ENCODE data around the gene MRPL44.
A peak's percentile ranks its signal among the peaks of the same experiment; 100 is the strongest.

The MRPL44 gene

GRCh38 chr2:223957092-223957851 lies at the start of gene MRPL44:
TSS of gene MRPL44 (plus strand) at chr2:223957463. CDS start at chr2:223957473, 10 bp downstream.
- DNase-seq, result peak; percentile 82

GRCh38 chr2:223908304-223908998 lies 48.8 kb upstream of the MRPL44 start:
- DNase-seq, result no peak

- DNase-seq, result no peak
Measured at GRCh38 chr2:223909001-223909741, 48.1 kb upstream of the MRPL44 start.

DNA sequence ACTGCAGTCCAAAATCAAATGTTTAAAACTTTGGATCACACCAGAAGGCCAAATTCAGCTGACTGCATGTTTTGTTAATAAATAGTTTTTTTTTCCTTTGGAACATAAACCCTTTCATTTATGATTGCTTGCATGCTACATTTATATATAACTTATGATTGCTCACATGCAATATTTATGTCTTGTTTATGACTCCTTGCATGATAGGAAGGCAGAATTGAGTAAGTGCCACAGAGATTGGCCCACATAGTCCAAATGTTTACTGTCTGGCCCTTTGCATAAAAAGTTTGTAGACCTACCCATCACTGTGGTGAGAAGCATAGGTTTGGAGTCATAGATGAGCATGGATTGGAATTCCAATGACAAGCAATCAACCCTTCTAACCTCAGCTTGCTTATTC lies 42.9 kb upstream of the MRPL44 start:
- DNase-seq, result no peak

GRCh38 chr2:223915071-223915470 lies 42.2 kb upstream of the MRPL44 start:
- no peak for DNase-seq

GRCh38 chr2:223916181-223916920 lies 40.9 kb upstream of the MRPL44 start:
- no peak for DNase-seq

DNA sequence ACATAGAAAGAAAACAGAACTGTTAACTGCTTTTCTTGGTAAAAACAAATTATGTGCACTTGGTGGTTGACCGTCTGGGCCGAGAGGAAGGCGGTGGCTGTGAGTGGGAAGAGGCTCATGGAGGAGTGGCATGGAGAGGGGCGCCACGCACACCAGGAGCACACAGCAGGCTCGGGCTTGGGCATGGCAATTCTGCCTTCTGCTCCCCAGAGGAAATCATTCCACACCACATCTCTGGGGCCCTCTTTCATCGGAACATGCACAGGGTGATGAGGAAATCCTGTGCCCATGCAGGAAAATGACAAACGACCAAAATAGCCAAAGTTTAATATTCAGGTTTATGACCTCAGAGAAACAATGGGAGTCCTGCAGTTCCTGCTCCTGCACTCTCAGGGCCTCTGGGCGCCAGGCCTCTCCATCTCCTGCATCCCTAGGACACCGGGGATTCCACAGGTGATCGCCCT lies 38.6 kb upstream of the MRPL44 start:
- no peak for DNase-seq

- no peak for DNase-seq
Measured at GRCh38 chr2:223920109-223920508, 37.2 kb upstream of the MRPL44 start.

GRCh38 chr2:223921204-223921603 lies 36.1 kb upstream of the MRPL44 start:
- no peak for DNase-seq

GRCh38 chr2:223922308-223922707 lies 35.0 kb upstream of the MRPL44 start:
- no peak for DNase-seq

GRCh38 chr2:223923976-223924375 lies 33.3 kb upstream of the MRPL44 start:
- no peak for DNase-seq

- no peak for DNase-seq
Measured at GRCh38 chr2:223925106-223925505, 32.2 kb upstream of the MRPL44 start.

- DNase-seq, result no peak
Measured at GRCh38 chr2:223928113-223929006, 28.9 kb upstream of the MRPL44 start.

GRCh38 chr2:223929571-223930102 lies 27.6 kb upstream of the MRPL44 start:
- DNase-seq, result no peak

DNA sequence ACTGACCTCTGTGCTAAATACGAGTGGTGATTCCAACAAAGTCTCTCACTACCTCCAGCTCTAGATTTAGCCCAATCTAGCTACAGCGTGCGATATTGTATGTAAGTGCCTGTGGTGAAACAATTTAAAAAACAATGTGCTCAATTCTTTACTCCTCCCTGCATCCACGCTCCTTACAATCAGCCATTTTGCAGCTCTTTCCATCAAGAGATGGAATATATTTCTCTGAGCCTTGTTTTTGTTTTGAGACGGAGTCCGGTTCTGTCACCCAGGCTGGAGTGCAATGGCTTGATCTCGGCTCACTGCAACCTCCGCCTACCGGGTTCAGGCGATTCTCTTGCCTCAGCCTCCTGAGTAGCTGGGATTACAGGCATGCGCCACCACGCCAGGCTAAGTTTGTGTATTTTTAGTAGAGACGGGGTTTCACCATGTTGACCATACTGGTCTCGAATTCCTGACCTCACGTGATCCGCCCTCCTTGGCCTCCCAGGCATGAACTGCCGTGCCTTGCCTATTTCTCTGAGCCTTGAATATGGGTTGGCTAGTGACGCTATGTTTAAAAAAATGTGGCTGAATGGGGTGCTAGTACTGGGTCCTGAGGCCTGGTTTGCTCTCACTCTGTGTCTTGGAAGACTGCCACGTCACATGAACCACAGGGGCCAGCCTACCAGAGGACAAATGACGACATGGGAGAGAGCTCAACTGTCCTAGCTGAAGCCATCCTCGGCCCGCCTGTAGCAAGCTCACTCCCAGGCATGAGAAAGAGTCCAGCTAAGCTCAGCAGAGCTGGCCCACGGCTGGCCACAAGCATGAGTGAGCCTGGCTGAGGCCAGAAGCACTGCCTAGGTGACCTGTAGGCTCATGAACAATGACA lies 26.9 kb upstream of the MRPL44 start:
- DNase-seq, result no peak

GRCh38 chr2:223932816-223933800 lies 24.2 kb upstream of the MRPL44 start:
- DNase-seq, result no peak

DNA sequence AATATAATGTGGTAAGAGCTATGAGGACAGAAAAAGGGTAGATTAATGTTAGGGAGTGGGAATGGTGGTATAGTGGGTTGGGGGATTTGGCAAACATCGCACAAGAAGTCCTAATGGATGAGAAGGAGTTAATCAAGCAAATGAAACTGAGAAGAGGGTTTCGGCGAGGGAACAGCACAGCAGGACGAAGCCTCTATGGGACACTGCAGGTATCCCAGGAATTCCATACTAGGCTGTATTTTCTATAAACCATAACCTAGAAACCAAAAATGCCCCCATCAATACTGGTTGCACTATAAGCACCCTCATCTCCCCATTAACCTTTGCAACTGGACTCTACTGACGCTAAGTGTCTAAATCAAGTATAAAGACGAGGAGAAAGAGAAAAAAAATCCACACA lies 22.4 kb upstream of the MRPL44 start:
- no peak for DNase-seq

DNA sequence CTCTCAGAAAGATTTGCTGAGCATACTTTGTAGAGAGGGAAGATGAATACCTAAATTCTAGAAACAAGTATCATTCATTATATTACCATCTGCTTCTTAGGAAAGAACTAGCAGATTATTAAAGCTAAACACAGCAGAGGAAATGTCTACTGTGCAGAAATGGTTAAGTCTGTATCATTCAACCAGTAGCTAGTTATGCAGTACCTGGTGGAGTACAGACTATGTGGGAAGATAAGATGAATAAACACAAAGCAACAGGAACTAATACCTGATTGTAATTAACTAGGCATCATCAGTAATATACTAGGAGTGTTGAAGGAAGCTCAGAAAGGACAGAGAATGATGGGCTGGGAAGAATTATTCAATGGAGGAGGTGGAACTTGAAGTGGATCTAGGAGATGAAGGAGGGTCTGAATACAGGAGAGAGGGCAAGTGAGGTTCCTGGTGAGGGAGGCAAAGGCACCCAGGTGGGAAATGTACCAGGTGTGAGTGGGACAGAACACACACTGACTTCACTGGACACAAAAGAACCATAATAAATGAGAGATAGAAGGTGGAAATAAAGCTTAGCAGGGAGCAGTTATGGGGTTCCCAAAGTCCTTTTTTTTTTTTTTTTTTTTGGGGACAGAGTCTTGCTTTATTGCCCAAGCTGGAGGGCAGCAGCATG lies 21.7 kb upstream of the MRPL44 start:
- no peak for DNase-seq

DNA sequence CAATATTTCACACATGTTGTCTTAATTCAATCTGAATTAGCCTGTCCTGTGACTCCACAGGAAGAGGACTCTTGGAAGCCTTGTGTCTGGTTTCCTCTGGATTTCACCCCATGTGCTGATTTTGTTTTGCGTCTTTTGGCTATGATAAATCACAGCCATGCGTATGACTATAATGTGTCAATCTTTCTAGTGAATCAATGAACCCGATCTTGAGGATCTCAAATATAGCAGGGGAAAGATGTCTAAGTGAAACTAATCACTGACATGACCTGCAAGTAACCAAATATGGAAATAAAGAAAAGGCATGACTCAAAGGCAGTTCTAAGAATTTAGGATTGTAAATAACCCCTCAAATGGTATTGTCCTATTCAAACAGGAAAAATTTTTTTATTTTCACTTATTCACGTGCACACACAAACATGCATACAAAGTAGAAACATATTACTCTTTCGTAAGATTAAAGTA lies 20.4 kb upstream of the MRPL44 start:
- no peak for DNase-seq
